ENCODE measurements around the gene MMEL1.

MMEL1 gene

DNA sequence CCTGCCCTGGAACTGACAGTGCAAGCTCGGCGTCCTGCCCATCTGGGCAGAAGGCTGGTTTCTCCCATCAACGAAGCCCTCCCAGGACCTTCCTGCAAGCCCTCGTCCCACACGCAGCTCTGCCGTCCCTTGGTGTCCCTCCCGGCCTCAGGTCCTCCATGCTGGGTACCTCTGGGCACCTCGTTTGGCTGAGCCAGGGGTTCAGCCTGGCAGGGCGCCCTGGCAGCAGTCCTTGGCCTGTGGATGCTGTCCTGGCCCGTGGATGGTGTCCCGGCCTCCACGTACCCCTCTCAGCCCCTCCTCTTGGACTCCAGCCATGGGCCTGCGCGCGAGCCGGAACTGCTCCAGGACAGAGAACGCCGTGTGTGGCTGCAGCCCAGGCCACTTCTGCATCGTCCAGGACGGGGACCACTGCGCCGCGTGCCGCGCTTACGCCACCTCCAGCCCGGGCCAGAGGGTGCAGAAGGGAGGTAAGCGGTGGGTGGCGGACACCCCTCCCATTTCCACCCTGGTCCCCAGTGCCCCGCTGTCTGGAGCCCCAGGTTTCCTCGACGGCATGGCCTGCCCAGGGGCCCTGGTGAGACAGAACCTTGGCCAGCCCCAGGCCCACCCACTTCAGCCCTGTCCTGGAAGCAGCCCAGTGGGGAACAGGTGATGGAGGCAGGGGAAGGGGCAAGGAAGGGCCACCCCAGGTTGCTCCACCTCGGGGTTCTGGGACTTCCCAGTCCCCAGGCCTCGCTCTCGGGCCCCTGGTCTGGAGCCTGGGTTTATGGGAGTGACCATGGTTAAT, 73.1 kb downstream of the MMEL1 start:
- H2BK120ac ChIP-seq (ENCODE audit: low read depth, low read length) = no peak overlapping the region
- peaks cover 42 to 52% of the 10 kb centered on the region in 2 experiments for H3K36me3 ChIP-seq (ENCODE audit: control insufficient read depth in 1 of 2, insufficient read depth in 2 of 2, low read depth in 1 of 2, low read length in 2 of 2)
- H3K4ac ChIP-seq (ENCODE audit: low read depth in 1 of 2, low read length in 2 of 2) = no peak overlapping the region
- no peaks in the 10 kb centered on the region for H3K9me3 ChIP-seq (ENCODE audit: control insufficient read depth, low read length)
- H2AK5ac ChIP-seq (ENCODE audit: low read length, severe bottlenecking) = no peak overlapping the region
- H3K9ac ChIP-seq (ENCODE audit: low read length) = no peak overlapping the region
- no peak overlapping the region for H3K23ac ChIP-seq (ENCODE audit: low read length in 2 of 2)
- H2AFZ ChIP-seq (ENCODE audit: low read depth, low read length) = no peak overlapping the region
- WGBS = 83% methylated on average over 32 of the region's 35 CpGs
- H3K4me3 ChIP-seq (ENCODE audit: insufficient read depth in 1 of 2, low read depth in 1 of 2, low read length in 2 of 2) = no peak overlapping the region
- no peak overlapping the region for H2BK15ac ChIP-seq (ENCODE audit: low read depth, poor library complexity, severe bottlenecking)
- no peak overlapping the region for H3K4me2 ChIP-seq (ENCODE audit: low read length, poor library complexity, severe bottlenecking)
- no peak for DNase-seq
- H4K91ac ChIP-seq (ENCODE audit: low read length) = no peak overlapping the region
- H2BK12ac ChIP-seq (ENCODE audit: low read length in 2 of 2) = no peak overlapping the region
- H3K14ac ChIP-seq (ENCODE audit: low read length in 2 of 2) = no peak overlapping the region
- H4K8ac ChIP-seq (ENCODE audit: low read length) = no peak overlapping the region
- no peak overlapping the region for H2BK5ac ChIP-seq (ENCODE audit: low read depth, low read length, poor library complexity, severe bottlenecking)
- no peak overlapping the region for H3K27ac ChIP-seq (ENCODE audit: low read length, poor library complexity, severe bottlenecking)
- H3K4me1 ChIP-seq (ENCODE audit: control insufficient read depth, insufficient read depth, low read depth, low read length) = peaks cover 35% of the 10 kb centered on the region
- peaks cover 14% of the 10 kb centered on the region for H3K79me1 ChIP-seq (replicated peaks; ENCODE audit: low read length, poor library complexity, severe bottlenecking)
- H3K27me3 ChIP-seq (ENCODE audit: control insufficient read depth in 1 of 2, insufficient read depth in 1 of 2, low read length in 2 of 2) = no peaks in the 10 kb centered on the region
- no peak overlapping the region for H3K18ac ChIP-seq (ENCODE audit: low read depth in 1 of 2, low read length in 2 of 2)

- no peak overlapping the region for H2AFZ ChIP-seq (ENCODE audit: low read depth, low read length)
Observed at GRCh38 chr1:2558861-2559260, 74.0 kb downstream of the MMEL1 start.

GRCh38 chr1:2558420-2558819, 74.4 kb downstream of the MMEL1 start:
- Histone ChIP-seq H3K9me3 (ENCODE audit: control insufficient read depth, low read length) (no peaks in the 10 kb centered on the region), H4K91ac (ENCODE audit: low read length) (no peak overlapping the region), H3K4me3 (ENCODE audit: insufficient read depth in 1 of 2, low read depth in 1 of 2, low read length in 2 of 2) (peak overlapping the region in 1 of 2 experiments; percentile 7), H3K27me3 (ENCODE audit: control insufficient read depth in 1 of 2, insufficient read depth in 1 of 2, low read length in 2 of 2) (no peaks in the 10 kb centered on the region), H2BK120ac (ENCODE audit: low read depth, low read length) (no peak overlapping the region), H2AFZ (ENCODE audit: low read depth, low read length) (no peak overlapping the region), H3K79me1 (replicated peaks; ENCODE audit: low read length, poor library complexity, severe bottlenecking) (peaks cover 14% of the 10 kb centered on the region), H4K8ac (ENCODE audit: low read length) (no peak overlapping the region), H3K9ac (ENCODE audit: low read length) (no peak overlapping the region), H3K4ac (ENCODE audit: low read depth in 1 of 2, low read length in 2 of 2) (no peak overlapping the region), H3K18ac (ENCODE audit: low read depth in 1 of 2, low read length in 2 of 2) (no peak overlapping the region), H3K4me2 (ENCODE audit: low read length, poor library complexity, severe bottlenecking) (no peak overlapping the region), H3K14ac (ENCODE audit: low read length in 2 of 2) (no peak overlapping the region), H3K23ac (ENCODE audit: low read length in 2 of 2) (no peak overlapping the region), H3K27ac (ENCODE audit: low read length, poor library complexity, severe bottlenecking) (no peak overlapping the region), H2BK12ac (ENCODE audit: low read length in 2 of 2) (no peak overlapping the region), H2BK15ac (ENCODE audit: low read depth, poor library complexity, severe bottlenecking) (no peak overlapping the region), H2BK5ac (ENCODE audit: low read depth, low read length, poor library complexity, severe bottlenecking) (no peak overlapping the region), H2AK5ac (ENCODE audit: low read length, severe bottlenecking) (no peak overlapping the region), H3K36me3 (ENCODE audit: control insufficient read depth in 1 of 2, insufficient read depth in 2 of 2, low read depth in 1 of 2, low read length in 2 of 2) (peaks cover 37 to 52% of the 10 kb centered on the region in 2 experiments), H3K4me1 (ENCODE audit: control insufficient read depth, insufficient read depth, low read depth, low read length) (peaks cover 42% of the 10 kb centered on the region)
- DNase-seq = no peak
- 82% methylated on average over 12 of the region's 12 CpGs for WGBS

More at GRCh38 chr1:2558861-2559260, 74.0 kb downstream of the MMEL1 start:
- Histone ChIP-seq H3K79me1 (replicated peaks; ENCODE audit: low read length, poor library complexity, severe bottlenecking) (peaks cover 14% of the 10 kb centered on the region), H3K27me3 (ENCODE audit: control insufficient read depth in 1 of 2, insufficient read depth in 1 of 2, low read length in 2 of 2) (no peaks in the 10 kb centered on the region), H2AK5ac (ENCODE audit: low read length, severe bottlenecking) (no peak overlapping the region), H2BK12ac (ENCODE audit: low read length in 2 of 2) (no peak overlapping the region), H4K91ac (ENCODE audit: low read length) (no peak overlapping the region), H3K4me3 (ENCODE audit: insufficient read depth in 1 of 2, low read depth in 1 of 2, low read length in 2 of 2) (no peak overlapping the region), H4K8ac (ENCODE audit: low read length) (no peak overlapping the region), H2BK120ac (ENCODE audit: low read depth, low read length) (no peak overlapping the region), H3K18ac (ENCODE audit: low read depth in 1 of 2, low read length in 2 of 2) (no peak overlapping the region), H3K4me2 (ENCODE audit: low read length, poor library complexity, severe bottlenecking) (no peak overlapping the region), H3K27ac (ENCODE audit: low read length, poor library complexity, severe bottlenecking) (no peak overlapping the region), H3K9me3 (ENCODE audit: control insufficient read depth, low read length) (no peaks in the 10 kb centered on the region), H3K4me1 (ENCODE audit: control insufficient read depth, insufficient read depth, low read depth, low read length) (peaks cover 42% of the 10 kb centered on the region), H3K36me3 (ENCODE audit: control insufficient read depth in 1 of 2, insufficient read depth in 2 of 2, low read depth in 1 of 2, low read length in 2 of 2) (peaks cover 41 to 52% of the 10 kb centered on the region in 2 experiments), H3K23ac (ENCODE audit: low read length in 2 of 2) (no peak overlapping the region), H2BK5ac (ENCODE audit: low read depth, low read length, poor library complexity, severe bottlenecking) (no peak overlapping the region), H3K14ac (ENCODE audit: low read length in 2 of 2) (no peak overlapping the region), H3K4ac (ENCODE audit: low read depth in 1 of 2, low read length in 2 of 2) (no peak overlapping the region), H2BK15ac (ENCODE audit: low read depth, poor library complexity, severe bottlenecking) (no peak overlapping the region), H3K9ac (ENCODE audit: low read length) (no peak overlapping the region)
- 86% methylated on average over 6 of the region's 6 CpGs for WGBS
- DNase-seq = no peak

DNA sequence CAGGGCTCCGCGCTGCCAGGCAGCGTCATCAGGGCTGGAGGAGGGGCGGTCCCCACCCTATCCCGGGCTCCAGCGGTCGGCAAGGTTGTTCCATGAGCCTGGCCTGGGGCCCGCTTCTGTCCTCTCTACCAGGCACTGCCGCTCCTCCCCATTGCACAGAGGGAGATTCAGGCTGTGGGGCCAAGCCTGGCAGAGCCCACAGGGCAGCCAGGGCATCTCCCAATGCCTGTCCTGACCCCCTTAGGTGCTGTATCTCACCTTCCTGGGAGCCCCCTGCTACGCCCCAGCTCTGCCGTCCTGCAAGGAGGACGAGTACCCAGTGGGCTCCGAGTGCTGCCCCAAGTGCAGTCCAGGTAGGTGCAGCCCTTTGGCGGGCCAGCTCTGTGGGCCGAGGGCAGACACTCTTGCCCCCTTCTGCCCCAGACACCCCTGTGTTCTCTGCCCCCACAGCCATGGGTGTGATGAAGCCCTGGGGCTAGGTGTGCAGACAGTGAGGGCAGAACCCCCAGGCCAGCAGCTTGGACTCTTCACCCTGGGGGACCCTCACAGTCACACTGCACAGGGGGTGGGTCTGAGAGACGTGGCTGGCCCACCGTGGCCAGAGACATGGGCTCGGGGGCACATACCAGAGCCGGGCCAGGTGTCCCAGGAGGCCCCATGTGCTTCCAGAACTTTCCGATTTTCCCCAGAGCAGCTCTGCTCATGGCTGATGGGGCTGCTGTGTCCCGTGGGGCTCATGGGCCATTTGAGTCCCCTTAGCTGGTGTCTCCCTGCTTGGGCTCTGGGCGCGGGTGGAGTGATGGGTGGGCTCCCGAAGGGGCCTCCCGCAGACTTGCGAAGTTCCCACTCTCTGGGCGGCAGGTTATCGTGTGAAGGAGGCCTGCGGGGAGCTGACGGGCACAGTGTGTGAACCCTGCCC, 75.1 kb downstream of the MMEL1 start:
- Histone ChIP-seq H2BK5ac (ENCODE audit: low read depth, low read length, poor library complexity, severe bottlenecking) (no peak overlapping the region), H3K23ac (ENCODE audit: low read length in 2 of 2) (no peak overlapping the region), H3K9me3 (ENCODE audit: control insufficient read depth, low read length) (no peaks in the 10 kb centered on the region), H3K36me3 (ENCODE audit: control insufficient read depth in 1 of 2, insufficient read depth in 2 of 2, low read depth in 1 of 2, low read length in 2 of 2) (peaks cover 37 to 46% of the 10 kb centered on the region in 2 experiments), H2AK5ac (ENCODE audit: low read length, severe bottlenecking) (peak overlapping the region; percentile 70), H3K18ac (ENCODE audit: low read depth in 1 of 2, low read length in 2 of 2) (no peak overlapping the region), H4K91ac (ENCODE audit: low read length) (no peak overlapping the region), H3K9ac (ENCODE audit: low read length) (peak overlapping the region; percentile 95), H3K4ac (ENCODE audit: low read depth in 1 of 2, low read length in 2 of 2) (no peak overlapping the region), H3K4me1 (ENCODE audit: control insufficient read depth, insufficient read depth, low read depth, low read length) (peaks cover 42% of the 10 kb centered on the region), H3K14ac (ENCODE audit: low read length in 2 of 2) (no peak overlapping the region), H3K79me1 (replicated peaks; ENCODE audit: low read length, poor library complexity, severe bottlenecking) (peaks cover 14% of the 10 kb centered on the region), H4K8ac (ENCODE audit: low read length) (no peak overlapping the region), H2BK15ac (ENCODE audit: low read depth, poor library complexity, severe bottlenecking) (no peak overlapping the region), H3K27ac (ENCODE audit: low read length, poor library complexity, severe bottlenecking) (no peak overlapping the region), H3K27me3 (ENCODE audit: control insufficient read depth in 1 of 2, insufficient read depth in 1 of 2, low read length in 2 of 2) (no peaks in the 10 kb centered on the region), H2BK120ac (ENCODE audit: low read depth, low read length) (no peak overlapping the region), H3K4me2 (ENCODE audit: low read length, poor library complexity, severe bottlenecking) (no peak overlapping the region), H3K4me3 (ENCODE audit: insufficient read depth in 1 of 2, low read depth in 1 of 2, low read length in 2 of 2) (peak overlapping the region in 1 of 2 experiments; percentile 91), H2BK12ac (ENCODE audit: low read length in 2 of 2) (no peak overlapping the region), H2AFZ (ENCODE audit: low read depth, low read length) (no peak overlapping the region)
- DNase-seq = no peak
- 87% methylated on average over 28 of the region's 30 CpGs for WGBS
